ENCODE results near the gene SYT6.
"Not testable (repeated sequence)": the region's sequence is repeated elsewhere in the genome, so short reads cannot be mapped to it uniquely, and the experiment has no call there.

SYT6 gene

GRCh38 chr1:114065671-114066070 is 88.0 kb downstream of the SYT6 start:
- DNase-seq: not testable (repeated sequence)

DNA sequence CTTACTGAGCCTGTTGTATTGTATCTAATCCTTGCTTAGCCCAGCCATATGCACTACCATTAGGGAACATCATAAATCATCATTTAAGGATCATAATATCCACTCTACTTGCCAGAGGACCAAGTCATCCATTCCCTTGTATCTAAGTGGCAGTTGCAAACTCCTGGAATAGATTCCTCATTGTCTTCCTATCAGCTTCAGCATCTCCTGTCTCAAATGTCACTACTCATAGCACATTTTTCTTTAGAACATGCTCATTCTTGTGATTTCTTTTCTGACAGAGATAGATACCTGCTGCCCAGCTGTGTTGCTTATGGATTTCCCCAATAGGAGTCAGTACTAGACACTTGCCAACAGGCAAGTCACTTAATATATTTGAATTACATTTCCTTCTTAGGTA is 90.1 kb downstream of the SYT6 start:
- no peak for DNase-seq

DNA sequence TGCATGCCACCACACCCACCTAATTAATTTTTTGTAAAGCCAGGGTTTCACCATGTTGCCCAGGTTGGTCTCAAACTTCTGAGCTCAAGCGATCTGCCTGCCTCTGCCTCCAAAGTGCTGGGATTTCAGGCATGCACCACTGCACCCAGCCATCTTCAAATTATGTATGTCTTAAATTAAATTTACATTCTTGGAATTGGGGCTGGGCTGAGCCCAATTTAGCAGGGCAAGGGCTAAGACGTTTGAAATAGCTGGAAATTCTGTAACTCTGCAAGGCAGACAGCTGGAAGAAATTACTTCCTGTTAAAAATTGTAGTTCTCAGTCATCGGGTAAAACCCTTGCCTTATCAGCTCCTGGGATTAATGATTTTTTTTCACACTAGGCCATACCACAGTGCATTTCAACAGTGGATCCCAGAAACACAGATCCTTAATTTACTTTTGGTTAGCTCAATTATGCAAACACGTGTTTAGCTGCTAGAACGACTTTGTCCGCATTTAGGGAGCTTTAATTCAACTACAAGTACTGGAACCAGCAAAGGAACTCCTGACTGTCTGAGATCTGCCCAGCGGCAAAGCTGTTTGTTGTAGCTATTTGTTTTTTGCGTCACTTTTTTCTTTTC is 91.1 kb downstream of the SYT6 start:
- DNase-seq: no peak

DNA sequence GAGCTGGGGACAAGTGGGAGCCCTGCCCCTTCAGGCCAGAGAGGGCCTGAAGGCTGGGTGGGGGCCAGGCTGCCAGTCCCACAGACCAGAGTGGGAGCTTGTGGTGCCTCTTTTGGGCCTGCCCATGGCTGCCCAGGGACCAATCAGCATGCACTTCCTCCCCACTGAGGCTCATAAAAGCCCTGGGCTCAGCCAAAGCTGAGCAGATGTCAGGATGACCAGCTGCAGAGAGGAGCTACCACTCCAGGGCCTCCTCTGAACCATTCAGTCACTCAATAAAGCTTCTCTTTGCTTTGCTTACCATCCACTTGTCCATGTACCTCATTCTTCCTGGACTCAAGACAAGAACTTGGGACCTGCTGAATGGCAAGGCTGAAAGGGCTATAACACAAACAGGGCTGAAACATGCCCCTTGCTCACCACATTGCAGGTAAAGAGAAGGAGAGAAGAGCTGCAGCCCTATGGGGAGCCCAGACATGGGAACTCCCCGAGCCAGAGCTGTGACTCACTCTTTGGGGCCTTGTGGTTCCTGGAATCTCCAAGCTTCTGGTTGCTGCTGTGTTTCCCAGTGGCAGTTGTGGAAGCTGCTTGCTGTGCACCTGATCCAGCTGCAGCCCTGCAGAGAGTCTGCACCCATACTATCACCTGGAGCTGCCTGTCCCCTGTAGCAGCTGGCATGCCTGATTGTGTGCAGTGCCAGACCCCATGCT is 92.4 kb downstream of the SYT6 start:
- no peak for DNase-seq

- not testable (repeated sequence) for DNase-seq
These were observed 95.4 kb downstream of the SYT6 start for GRCh38 chr1:114058236-114058635.

DNA sequence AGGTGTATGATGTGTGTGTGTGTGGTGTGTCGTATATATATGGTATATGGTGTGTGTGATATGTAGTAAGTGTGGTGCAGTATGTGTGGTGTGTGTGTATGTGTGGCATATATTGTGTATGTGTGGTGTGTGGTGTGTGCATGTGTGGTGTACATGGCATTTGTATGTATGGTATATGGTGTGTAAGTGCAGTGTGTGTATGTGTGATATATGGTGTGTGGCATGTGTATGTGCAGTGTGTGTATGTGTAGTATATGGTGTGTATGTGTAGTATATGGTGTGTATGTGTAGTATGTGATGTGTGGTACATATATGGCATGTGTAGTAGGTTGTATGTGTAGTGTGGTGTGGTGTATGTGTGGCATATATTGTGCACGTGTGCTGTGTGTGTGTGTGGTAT is 99.5 kb downstream of the SYT6 start:
- DNase-seq: no peak

DNA sequence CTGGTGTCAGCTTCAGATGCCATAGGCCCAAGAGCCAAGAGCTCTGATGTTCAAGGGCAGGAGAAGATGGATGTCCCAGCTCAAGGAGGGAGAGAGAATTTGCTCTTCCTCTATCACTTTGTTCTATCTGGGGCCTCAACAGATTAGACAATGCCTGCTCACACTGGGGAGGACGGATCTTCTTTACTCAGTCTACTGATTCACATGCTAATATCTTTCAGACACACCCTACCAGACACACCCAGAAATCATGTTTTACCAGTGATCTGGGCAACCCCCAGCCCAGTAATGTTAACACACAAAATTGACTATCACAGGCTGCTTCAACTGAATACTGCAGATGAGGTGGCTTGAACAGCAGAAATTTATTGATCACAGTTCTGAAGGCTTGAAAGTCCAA is 105.4 kb downstream of the SYT6 start:
- DNase-seq: no peak

DNA sequence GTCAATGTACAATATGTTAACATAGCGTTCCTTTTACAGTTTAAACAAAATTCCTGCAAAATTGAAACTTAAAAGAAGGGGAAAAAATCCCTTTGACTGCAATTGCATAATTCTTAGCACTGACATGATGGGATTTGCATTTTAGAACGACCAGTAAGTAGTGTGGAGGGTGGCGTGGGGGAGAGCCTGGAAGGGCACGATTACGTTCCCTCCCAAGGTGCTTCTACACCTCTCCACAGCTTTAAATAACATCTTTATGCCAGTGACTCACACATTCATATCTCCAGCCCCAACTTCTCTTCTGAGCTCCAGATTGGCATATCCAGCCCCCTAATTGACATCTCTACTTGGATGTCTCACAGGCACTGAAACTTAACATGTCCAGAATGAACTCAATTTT is 110.1 kb downstream of the SYT6 start:
- DNase-seq: no peak

DNA sequence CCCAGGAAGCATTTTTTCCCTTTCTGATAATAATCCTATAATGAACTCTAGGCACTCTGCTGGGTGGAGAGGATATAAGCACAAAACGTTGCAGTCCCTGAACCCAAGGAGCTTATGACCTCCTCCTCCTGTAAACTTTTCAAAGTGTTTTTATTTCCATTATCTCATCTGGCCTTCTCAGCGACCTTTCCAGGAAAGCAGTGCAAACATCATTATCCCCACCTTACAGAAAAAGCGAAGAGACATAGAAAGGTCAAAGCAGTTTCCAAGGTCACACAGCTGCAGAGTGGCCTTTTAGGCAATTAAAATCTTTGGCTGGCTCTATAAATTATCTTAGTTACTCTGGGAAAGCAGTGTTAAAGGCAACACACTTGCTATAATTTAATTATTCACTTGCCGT is 110.6 kb downstream of the SYT6 start:
- DNase-seq: no peak

DNA sequence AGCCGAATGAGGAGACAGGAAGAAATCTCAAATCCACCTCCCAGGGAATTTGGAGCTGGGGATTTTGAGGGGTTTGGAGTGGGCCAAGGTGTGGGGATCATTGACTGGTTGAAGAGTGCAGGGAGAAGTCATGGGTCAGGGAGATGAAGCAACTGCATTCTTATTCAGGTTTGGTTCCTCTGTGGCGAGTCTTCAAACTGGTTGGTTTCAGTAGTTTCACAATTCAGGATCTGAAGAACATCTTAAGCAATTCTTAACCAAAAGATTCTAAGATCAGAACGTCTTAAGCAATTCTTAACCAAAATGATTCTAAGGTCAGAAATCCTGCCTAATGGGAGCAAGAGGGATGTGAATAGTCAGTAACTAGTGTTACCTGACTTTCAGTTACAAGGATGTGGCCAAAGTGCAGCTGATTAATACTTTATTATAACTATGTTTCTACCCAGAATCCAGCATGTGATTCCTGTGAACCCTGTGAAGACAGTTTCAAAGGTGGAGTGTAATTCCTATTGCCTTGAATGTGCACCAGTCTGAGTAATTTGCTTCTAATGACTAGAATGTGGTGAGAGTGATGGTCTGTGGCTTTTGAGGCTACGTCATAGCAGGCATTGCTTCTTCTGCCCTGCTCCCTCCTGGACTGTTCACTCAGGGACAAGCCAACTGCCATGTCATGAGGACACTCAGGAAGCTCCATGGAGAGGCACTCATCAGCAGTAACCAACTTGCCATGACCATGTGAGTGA is 113.2 kb downstream of the SYT6 start:
- no peak for DNase-seq

Data from T1000 (cell line).